CD14-positive monocyte (primary cell): ENCODE data around the gene SCN5A. TPM values are rescaled to one million over a fixed set of nuclear protein-coding genes. Genes with fewer than 3 reads are reported as not detected.

Experiments used
- DNase-seq, 3 donors: peaks; one replicate each; pipeline ENCODE4 v3.0.0-alpha.2; 2011 to 2022
- H2AFZ ChIP-seq: 2 replicates; pipeline ENCODE4 v1.6.0; 2012; ENCODE audit warnings: mild to moderate bottlenecking, low read depth, low read length, inconsistent platforms; ENCODE audit not compliant: insufficient read depth, poor library complexity, severe bottlenecking
- H3K27ac ChIP-seq, 2 donors: 1 replicate in 1 of 2; 2 replicates in 1 of 2; pipeline ENCODE4 v1.5.1; 2012 to 2013; ENCODE audit warnings: low read length in 2 of 2, control low read depth in 1 of 2, inconsistent platforms in 1 of 2, low read depth in 1 of 2, mild to moderate bottlenecking in 1 of 2
- H3K27me3 ChIP-seq, 2 donors: one replicate each; pipeline versions ENCODE4 v1.6.0 to v1.6.1; 2011 to 2013; ENCODE audit warnings: low read length in 2 of 2; ENCODE audit not compliant: control insufficient read depth in 2 of 2, insufficient read depth in 2 of 2
- H3K36me3 ChIP-seq, 2 donors: replicated peaks in 1 of 2; 1 replicate in 1 of 2; 2 replicates in 1 of 2; pipeline versions ENCODE4 v1.5.1 to v1.6.1; 2012 to 2013; ENCODE audit warnings: low read length in 2 of 2, control low read depth in 1 of 2, inconsistent platforms in 1 of 2, mild to moderate bottlenecking in 1 of 2; ENCODE audit not compliant: insufficient read depth in 2 of 2, control insufficient read depth in 1 of 2
- H3K4me1 ChIP-seq, 2 donors: 1 replicate in 1 of 2; 2 replicates in 1 of 2; pipeline versions ENCODE4 v1.5.1 to v1.6.1; 2012 to 2013; ENCODE audit warnings: low read length in 2 of 2, control low read depth in 1 of 2, inconsistent platforms in 1 of 2, mild to moderate bottlenecking in 1 of 2, moderate library complexity in 1 of 2; ENCODE audit not compliant: insufficient read depth in 2 of 2, control insufficient read depth in 1 of 2
- H3K4me2 ChIP-seq: replicated peaks from 2 replicates; pipeline ENCODE3; 2012; ENCODE audit warnings: low read length, moderate library complexity, mild to moderate bottlenecking; ENCODE audit not compliant: poor library complexity, severe bottlenecking; ENCODE audit errors: extremely low read depth
- H3K4me3 ChIP-seq, 3 experiments: fragments of 200-600 bp in 1 of 3; sonication (generic) in 1 of 3; replicated peaks in 1 of 3; 1 replicate in 2 of 3; 2 replicates in 1 of 3; pipeline ENCODE4 v1.5.1; 2011 to 2013; ENCODE audit warnings: low read length in 3 of 3, mild to moderate bottlenecking in 3 of 3, control low read depth in 2 of 3, low read depth in 2 of 3, inconsistent platforms in 1 of 3, moderate library complexity in 1 of 3
- H3K79me2 ChIP-seq: 2 replicates; pipeline ENCODE4 v1.6.0; 2012; ENCODE audit warnings: mild to moderate bottlenecking, control low read depth, inconsistent platforms, low read length, moderate library complexity; ENCODE audit not compliant: insufficient read depth
- H3K9ac ChIP-seq: 2 replicates; pipeline ENCODE4 v1.6.0; 2017; ENCODE audit warnings: low read length, mild to moderate bottlenecking; ENCODE audit not compliant: insufficient read depth, poor library complexity, severe bottlenecking
- H3K9me3 ChIP-seq, 2 donors: replicated peaks in 1 of 2; 1 replicate in 1 of 2; 2 replicates in 1 of 2; pipeline versions ENCODE4 v1.5.1 to v1.6.1; 2012 to 2013; ENCODE audit warnings: low read length in 2 of 2, control low read depth in 1 of 2; ENCODE audit not compliant: control insufficient read depth in 1 of 2, insufficient read depth in 1 of 2
- H4K20me1 ChIP-seq: 2 replicates; pipeline ENCODE4 v1.6.0; 2012; ENCODE audit warnings: mild to moderate bottlenecking, low read length, control low read depth, moderate library complexity; ENCODE audit not compliant: insufficient read depth
- H3K27ac Mint-ChIP-seq, 7 donors: one replicate each; pipeline ENCODE4 v1.8.0; 2020; ENCODE audit warnings: mild to moderate bottlenecking in 7 of 7, mixed read lengths in 7 of 7, moderate library complexity in 6 of 7, inconsistent platforms in 2 of 7
- H3K27me3 Mint-ChIP-seq, 3 donors: one replicate each; pipeline ENCODE4 v1.8.0; 2021 to 2022; ENCODE audit warnings: low read depth in 3 of 3, mild to moderate bottlenecking in 3 of 3, mixed read lengths in 3 of 3, moderate library complexity in 3 of 3, inconsistent platforms in 1 of 3
- H3K36me3 Mint-ChIP-seq, 2 donors: one replicate each; pipeline ENCODE4 v1.8.0; 2020; ENCODE audit warnings: mixed read lengths in 2 of 2, inconsistent platforms in 1 of 2, mild to moderate bottlenecking in 1 of 2
- H3K4me1 Mint-ChIP-seq: one replicate; pipeline ENCODE4 v1.8.0; 2020; ENCODE audit warnings: mild to moderate bottlenecking, mixed read lengths
- H3K4me3 Mint-ChIP-seq, 2 donors: one replicate each; pipeline ENCODE4 v1.8.0; 2020; ENCODE audit warnings: mild to moderate bottlenecking in 2 of 2, mixed read lengths in 2 of 2, moderate library complexity in 1 of 2
- H3K9me3 Mint-ChIP-seq, 7 donors: one replicate each; pipeline ENCODE4 v1.8.0; 2020 to 2022; ENCODE audit warnings: mixed read lengths in 7 of 7, mild to moderate bottlenecking in 6 of 7, moderate library complexity in 6 of 7, inconsistent platforms in 2 of 7
- WGBS: methylation state at CpG from one replicate; pipeline ENCODE4 v1.1.5; 2013; ENCODE audit warnings: missing lambda C conversion rate; ENCODE audit not compliant: insufficient coverage; 5-methylcytosine and 5-hydroxymethylcytosine counted together
- intact Hi-C, 2 donors: fragments of 100-400 bp; cut with micrococcal nuclease; formaldehyde crosslinking; loops; one replicate each; pipeline versions ENCODE4 v1.15.0 to v1.15.1; 2023
- polyA plus RNA-seq, 3 donors: library from polyadenylated mRNA; depleted of rRNA in 1 of 3; unstranded in 2 of 3; stranded (reverse) in 1 of 3; fragments of 300-500 nt in 2 of 3; fragments of >200 nt in 1 of 3; fragmentation: Illumina TruSeq in 2 of 3; gene quantifications; 1 replicate in 2 of 3; 2 replicates in 1 of 3; pipeline ENCODE4 v1.2.3, GENCODE V29; 2012 to 2021
- TF ChIP-seq, protein P1 (sequence below): fragments of 200-600 bp; IDR thresholded peaks from one replicate; pipeline ENCODE4 v1.8.0; 2022; ENCODE audit warnings: antibody characterized with exemption, mild to moderate bottlenecking

The SCN5A gene
- polyA plus RNA-seq, 3 donors: not detected

DNA sequence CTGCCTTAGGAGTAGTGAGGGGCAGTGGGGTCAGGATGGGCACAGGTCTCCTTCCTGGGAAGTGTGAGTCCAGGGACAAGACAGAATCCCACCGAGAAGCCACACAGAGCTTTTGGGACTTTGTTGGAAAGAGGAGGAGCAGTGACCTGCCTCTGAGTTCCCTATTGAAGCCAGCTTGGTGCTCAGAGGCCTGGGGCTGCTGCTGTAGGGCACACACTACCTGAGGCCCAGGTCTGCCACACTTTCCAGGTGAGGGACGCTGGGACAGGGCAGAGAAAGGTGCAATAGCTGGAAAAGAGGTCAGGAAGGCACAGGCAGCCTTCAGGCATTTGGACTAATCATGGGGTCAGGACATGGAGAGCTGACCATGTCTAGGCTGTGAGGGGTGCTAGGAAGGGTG is 67.7 kb downstream of the SCN5A start:
- H3K36me3 ChIP-seq: no peaks in the 10 kb centered on the region
- no peaks in the 10 kb centered on the region for H3K4me1 ChIP-seq
- no peak overlapping the region for H3K4me3 ChIP-seq
- DNase-seq: no peak
- H3K79me2 ChIP-seq: no peaks in the 10 kb centered on the region
- intact Hi-C loops: no loop called here
- H3K9me3 ChIP-seq: no peaks in the 10 kb centered on the region
- peaks cover 0 to 2% (median 0%) of the 10 kb centered on the region in 3 donors for H3K27me3 Mint-ChIP-seq
- H2AFZ ChIP-seq: no peak overlapping the region
- peaks cover 9% of the 10 kb centered on the region for H3K4me1 Mint-ChIP-seq
- H3K27ac ChIP-seq: no peak overlapping the region
- no peak overlapping the region for H3K4me2 ChIP-seq
- H3K9ac ChIP-seq: no peak overlapping the region
- TF ChIP-seq, protein P1, sequence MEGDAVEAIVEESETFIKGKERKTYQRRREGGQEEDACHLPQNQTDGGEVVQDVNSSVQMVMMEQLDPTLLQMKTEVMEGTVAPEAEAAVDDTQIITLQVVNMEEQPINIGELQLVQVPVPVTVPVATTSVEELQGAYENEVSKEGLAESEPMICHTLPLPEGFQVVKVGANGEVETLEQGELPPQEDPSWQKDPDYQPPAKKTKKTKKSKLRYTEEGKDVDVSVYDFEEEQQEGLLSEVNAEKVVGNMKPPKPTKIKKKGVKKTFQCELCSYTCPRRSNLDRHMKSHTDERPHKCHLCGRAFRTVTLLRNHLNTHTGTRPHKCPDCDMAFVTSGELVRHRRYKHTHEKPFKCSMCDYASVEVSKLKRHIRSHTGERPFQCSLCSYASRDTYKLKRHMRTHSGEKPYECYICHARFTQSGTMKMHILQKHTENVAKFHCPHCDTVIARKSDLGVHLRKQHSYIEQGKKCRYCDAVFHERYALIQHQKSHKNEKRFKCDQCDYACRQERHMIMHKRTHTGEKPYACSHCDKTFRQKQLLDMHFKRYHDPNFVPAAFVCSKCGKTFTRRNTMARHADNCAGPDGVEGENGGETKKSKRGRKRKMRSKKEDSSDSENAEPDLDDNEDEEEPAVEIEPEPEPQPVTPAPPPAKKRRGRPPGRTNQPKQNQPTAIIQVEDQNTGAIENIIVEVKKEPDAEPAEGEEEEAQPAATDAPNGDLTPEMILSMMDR: no peak
- WGBS: 82% methylated on average over 2 of the region's 2 CpGs
- no peak overlapping the region for H3K4me3 Mint-ChIP-seq
- H3K36me3 Mint-ChIP-seq: no peaks in the 10 kb centered on the region
- no peak overlapping the region for H3K27ac Mint-ChIP-seq
- H3K27me3 ChIP-seq: no peaks in the 10 kb centered on the region
- H4K20me1 ChIP-seq: no peaks in the 10 kb centered on the region
- no peaks in the 10 kb centered on the region for H3K9me3 Mint-ChIP-seq

DNA sequence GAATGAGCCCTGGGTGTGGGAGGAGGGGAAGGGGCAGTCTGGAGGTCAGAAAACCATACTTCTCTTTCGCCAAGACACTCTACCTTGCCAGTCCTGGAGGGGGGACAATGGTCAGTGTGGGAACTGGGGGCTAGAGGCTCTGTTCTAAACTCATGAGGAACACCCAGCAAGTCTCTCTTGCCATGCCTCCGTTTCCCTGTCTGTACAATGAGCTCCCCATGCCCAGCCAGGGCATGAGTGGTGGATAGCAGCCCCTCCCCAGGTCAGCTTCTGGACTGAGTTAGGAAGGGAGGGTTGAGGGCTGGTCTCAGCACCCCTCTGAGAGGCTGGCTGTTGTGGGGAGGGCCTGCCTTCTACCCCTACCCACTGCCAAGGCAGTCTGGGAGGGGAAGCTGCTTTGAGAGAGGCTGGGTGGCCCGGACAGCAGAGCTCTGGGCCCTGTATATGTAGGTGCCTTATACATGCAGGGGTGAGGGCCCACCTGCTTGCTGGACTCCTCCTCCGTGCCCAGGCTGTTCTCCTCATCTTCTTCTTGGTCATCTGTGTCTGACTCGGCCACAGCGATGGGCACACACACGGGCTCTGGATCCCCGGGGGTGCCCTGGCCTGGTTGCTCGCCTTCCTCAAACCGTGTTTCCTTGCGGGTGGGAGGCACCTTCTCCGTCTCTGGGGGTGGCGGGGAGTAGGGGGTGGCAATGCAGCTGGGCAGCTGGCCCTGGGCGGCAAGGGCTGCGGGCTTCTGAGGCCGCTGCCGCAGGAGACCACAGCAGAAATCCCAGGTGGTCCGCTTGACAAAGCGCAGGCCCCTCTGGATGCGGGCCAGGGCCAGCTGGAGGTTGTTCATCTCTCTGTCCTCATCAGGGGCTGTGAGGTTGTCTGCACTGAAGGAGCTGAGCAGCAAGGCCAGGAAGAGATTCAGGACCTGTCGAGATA is 68.8 kb downstream of the SCN5A start:
- Histone ChIP-seq H3K4me3 (no peak overlapping the region), H3K4me2 (no peak overlapping the region), H3K36me3 (no peaks in the 10 kb centered on the region), H3K79me2 (no peaks in the 10 kb centered on the region), H3K27me3 (no peaks in the 10 kb centered on the region), H3K9ac (no peak overlapping the region), H4K20me1 (no peaks in the 10 kb centered on the region), H3K4me1 (no peaks in the 10 kb centered on the region), H3K27ac (no peak overlapping the region), H3K9me3 (no peaks in the 10 kb centered on the region), H2AFZ (no peak overlapping the region)
- no peak for DNase-seq
- H3K27ac Mint-ChIP-seq: no peak overlapping the region
- peaks cover 0 to 5% (median 0%) of the 10 kb centered on the region in 3 donors for H3K27me3 Mint-ChIP-seq
- intact Hi-C loops: no loop called here
- H3K4me1 Mint-ChIP-seq: peaks cover 9% of the 10 kb centered on the region
- H3K9me3 Mint-ChIP-seq: no peaks in the 10 kb centered on the region
- TF ChIP-seq, protein P1: no peak
- WGBS: 98% methylated on average over 17 of the region's 21 CpGs
- no peaks in the 10 kb centered on the region for H3K36me3 Mint-ChIP-seq
- H3K4me3 Mint-ChIP-seq: no peak overlapping the region
